H9 (cell line): Measurements from ENCODE around the gene MYADM. TPM values are rescaled to one million over a fixed set of nuclear protein-coding genes. Genes with fewer than 3 reads are reported as not detected.

Experiments used
- DNase-seq: peaks from one replicate; pipeline ENCODE4 v3.0.0-alpha.2; 2017
- H2AFZ ChIP-seq: one replicate; pipeline ENCODE4 v1.6.1; 2013; ENCODE audit warnings: mild to moderate bottlenecking, low read length, control low read depth, moderate library complexity
- H2AK5ac ChIP-seq: 2 replicates; pipeline ENCODE4 v1.6.1; 2013; ENCODE audit warnings: low read length, control low read depth, mixed read lengths; ENCODE audit not compliant: insufficient read length
- H2BK120ac ChIP-seq: one replicate; pipeline ENCODE4 v1.6.1; 2013; ENCODE audit warnings: low read depth, mild to moderate bottlenecking, low read length, control low read depth, inconsistent platforms; ENCODE audit not compliant: poor library complexity, severe bottlenecking
- H2BK12ac ChIP-seq: 2 replicates; pipeline ENCODE4 v1.6.1; 2013; ENCODE audit warnings: low read length, control low read depth, mixed read lengths, low read depth; ENCODE audit not compliant: insufficient read length
- H2BK15ac ChIP-seq: 2 replicates; pipeline ENCODE4 v1.6.1; 2013; ENCODE audit warnings: low read depth, low read length, control low read depth
- H2BK20ac ChIP-seq: one replicate; pipeline ENCODE4 v1.6.1; 2013; ENCODE audit warnings: low read depth, mild to moderate bottlenecking, low read length, control low read depth, inconsistent platforms; ENCODE audit not compliant: poor library complexity, severe bottlenecking
- H2BK5ac ChIP-seq: 2 replicates; pipeline ENCODE4 v1.6.1; 2013; ENCODE audit warnings: low read length, control low read depth, mixed read lengths; ENCODE audit not compliant: insufficient read length
- H3K14ac ChIP-seq: 2 replicates; pipeline ENCODE4 v1.6.1; 2013; ENCODE audit warnings: low read length, control low read depth; ENCODE audit not compliant: insufficient read depth
- H3K18ac ChIP-seq: 2 replicates; pipeline ENCODE4 v1.6.1; 2013; ENCODE audit warnings: low read depth, mild to moderate bottlenecking, mixed read lengths, low read length, control low read depth; ENCODE audit not compliant: insufficient read length
- H3K23ac ChIP-seq: 2 replicates; pipeline ENCODE4 v1.6.1; 2013; ENCODE audit warnings: low read length, control low read depth, mixed read lengths, low read depth; ENCODE audit not compliant: insufficient read length
- H3K23me2 ChIP-seq: 2 replicates; pipeline ENCODE4 v1.6.1; 2013; ENCODE audit warnings: low read depth, mild to moderate bottlenecking, mixed read lengths, low read length, control low read depth; ENCODE audit not compliant: insufficient read length, poor library complexity, severe bottlenecking
- H3K27ac ChIP-seq: 2 replicates; pipeline ENCODE4 v1.5.1; 2013; ENCODE audit warnings: low read length, control low read depth, mixed read lengths, low read depth; ENCODE audit not compliant: insufficient read length
- H3K27me3 ChIP-seq: 2 replicates; pipeline ENCODE4 v1.6.1; 2013; ENCODE audit warnings: low read length, control low read depth, inconsistent platforms; ENCODE audit not compliant: insufficient read depth
- H3K4ac ChIP-seq: 2 replicates; pipeline ENCODE4 v1.6.1; 2013; ENCODE audit warnings: low read depth, mild to moderate bottlenecking, control low read depth, inconsistent platforms, low read length, moderate library complexity
- H3K4me1 ChIP-seq: 2 replicates; pipeline ENCODE4 v1.6.1; 2013; ENCODE audit warnings: low read length, control low read depth, inconsistent platforms; ENCODE audit not compliant: insufficient read depth
- H3K4me2 ChIP-seq: 2 replicates; pipeline ENCODE4 v1.6.1; 2013; ENCODE audit warnings: low read length, control low read depth, mixed read lengths; ENCODE audit not compliant: insufficient read length, insufficient read depth
- H3K56ac ChIP-seq: 2 replicates; pipeline ENCODE4 v1.6.1; 2013; ENCODE audit warnings: low read depth, mild to moderate bottlenecking, mixed read lengths, low read length, control low read depth; ENCODE audit not compliant: insufficient read length
- H3K79me1 ChIP-seq: 2 replicates; pipeline ENCODE4 v1.6.1; 2013; ENCODE audit warnings: low read depth, mild to moderate bottlenecking, moderate library complexity, low read length, control low read depth, inconsistent platforms; ENCODE audit not compliant: insufficient read depth, poor library complexity, severe bottlenecking
- H3K79me2 ChIP-seq: 2 replicates; pipeline ENCODE4 v1.6.1; 2013; ENCODE audit warnings: low read length, control low read depth, inconsistent platforms; ENCODE audit not compliant: insufficient read depth
- H3K9ac ChIP-seq: 2 replicates; pipeline ENCODE4 v1.6.1; 2013; ENCODE audit warnings: low read length, control low read depth, mixed read lengths; ENCODE audit not compliant: insufficient read length; ENCODE audit errors: extremely low read depth
- H3K9me3 ChIP-seq: one replicate; pipeline ENCODE4 v1.6.1; 2013; ENCODE audit warnings: low read depth, low read length, inconsistent platforms; ENCODE audit not compliant: control insufficient read depth
- H3T11ph ChIP-seq: one replicate; pipeline ENCODE4 v1.6.1; 2013; ENCODE audit warnings: mild to moderate bottlenecking, low read length, control low read depth, inconsistent platforms
- H4K20me1 ChIP-seq: one replicate; pipeline ENCODE4 v1.6.1; 2013; ENCODE audit not compliant: control insufficient read depth, insufficient read length, insufficient read depth
- H4K5ac ChIP-seq: 2 replicates; pipeline ENCODE4 v1.6.1; 2013; ENCODE audit warnings: low read depth, mild to moderate bottlenecking, mixed read lengths, low read length, control low read depth; ENCODE audit not compliant: insufficient read length
- H4K8ac ChIP-seq: replicated peaks from 2 replicates; pipeline ENCODE4 v1.6.1; 2013; ENCODE audit warnings: low read length, control low read depth, mixed read lengths, low read depth; ENCODE audit not compliant: insufficient read length
- H4K91ac ChIP-seq: 2 replicates; pipeline ENCODE4 v1.6.1; 2013; ENCODE audit warnings: low read depth, mild to moderate bottlenecking, moderate library complexity, mixed read lengths, low read length, control low read depth; ENCODE audit not compliant: insufficient read length
- H3K27ac Mint-ChIP-seq, 3 experiments: 2 replicates in 2 of 3; 3 replicates in 1 of 3; pipeline ENCODE4 v1.8.0; 2020 to 2021; ENCODE audit warnings: mixed read lengths in 3 of 3, mild to moderate bottlenecking in 1 of 3, moderate library complexity in 1 of 3
- H3K27me3 Mint-ChIP-seq: 2 replicates; pipeline ENCODE4 v1.8.0; 2021; ENCODE audit warnings: low read depth, mild to moderate bottlenecking, moderate library complexity, mixed read lengths
- H3K36me3 Mint-ChIP-seq, 3 experiments: 2 replicates in 2 of 3; 3 replicates in 1 of 3; pipeline ENCODE4 v1.8.0; 2020 to 2021; ENCODE audit warnings: low read depth in 3 of 3, mixed read lengths in 3 of 3; ENCODE audit not compliant: insufficient read depth in 1 of 3
- H3K4me1 Mint-ChIP-seq, 2 experiments: 2 replicates each; pipeline ENCODE4 v1.8.0; 2020; ENCODE audit warnings: mixed read lengths in 2 of 2
- H3K4me3 Mint-ChIP-seq, 2 experiments: 2 replicates in 1 of 2; 3 replicates in 1 of 2; pipeline ENCODE4 v1.8.0; 2020 to 2021; ENCODE audit warnings: mild to moderate bottlenecking in 2 of 2, mixed read lengths in 2 of 2, moderate library complexity in 1 of 2
- H3K9me3 Mint-ChIP-seq, 2 experiments: 2 replicates in 1 of 2; 3 replicates in 1 of 2; pipeline ENCODE4 v1.8.0; 2020; ENCODE audit warnings: mild to moderate bottlenecking in 2 of 2, mixed read lengths in 2 of 2, moderate library complexity in 1 of 2
- WGBS: extraction: QIAGEN DNeasy Blood & Tissue Kit; methylation state at CpG from one replicate; pipeline ENCODE4 v1.1.7; 2013; ENCODE audit warnings: missing lambda C conversion rate, low lambda C conversion rate, mixed read lengths; ENCODE audit not compliant: insufficient read length; ENCODE audit errors: extremely low coverage; 5-methylcytosine and 5-hydroxymethylcytosine counted together
- total RNA-seq: library from RNA; stranded (reverse); gene quantifications from 2 replicates; pipeline ENCODE4 v1.2.1, GENCODE V29; 2021
- TF ChIP-seq, protein P1 (sequence below): fragments of 200-600 bp; sonication (generic); conservative IDR thresholded peaks from 3 replicates; pipeline ENCODE4 v1.8.0; 2021; ENCODE audit warnings: antibody characterized with exemption, mild to moderate bottlenecking

The MYADM gene
- total RNA-seq, 1 experiment from 2014 or later = 116 TPM

DNA sequence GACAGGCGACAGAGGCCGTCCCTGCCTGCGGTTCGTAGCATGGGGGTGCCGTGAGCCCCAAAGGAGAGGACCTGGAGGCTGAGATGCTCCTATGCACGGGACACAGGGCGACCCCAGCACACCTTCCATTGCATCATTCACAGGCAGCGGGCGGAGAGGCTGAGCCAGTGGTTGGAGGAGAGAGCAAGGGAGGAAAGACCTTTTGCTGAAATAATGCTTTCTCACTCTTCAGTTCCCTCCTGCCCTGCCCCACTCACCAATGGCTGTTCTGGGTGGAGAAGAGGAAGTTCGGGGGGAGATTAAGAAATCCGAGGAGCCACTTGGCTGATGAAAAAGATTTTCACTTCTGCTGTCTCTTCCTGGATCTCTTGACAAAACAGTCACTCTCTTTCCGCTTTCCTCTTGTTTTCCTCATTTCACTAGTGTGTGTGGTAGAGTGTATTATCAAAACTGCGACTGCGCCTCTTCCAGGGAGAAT, 43.5 kb upstream of the MYADM start, which contains the start of gene NLRP12:
Gene NLRP12, minus strand, starts transcription at position 181 of the 478 bp plus-strand sequence. Its CDS starts 140 bp downstream, at position 41.
- H2BK12ac ChIP-seq = peak within 1 kb of the TSS; percentile 85
- H2BK20ac ChIP-seq = no peak within 1 kb of the TSS
- Mint-ChIP-seq H3K27me3 (no peaks in the 10 kb centered on the region; the same call in 1 of the 2 replicates), H3K36me3 (peaks cover 0 to 3% (median 0%) of the 10 kb centered on the region in 3 experiments; a peak in 2 of 7 replicates), H3K9me3 (no peaks in the 10 kb centered on the region; a peak in 1 of 5 replicates), H3K4me3 (no peak within 1 kb of the TSS), H3K27ac (peak within 1 kb of the TSS; percentile 9 to 90 (median 64); a peak in 6 of 7 replicates), H3K4me1 (peaks cover 10 to 11% of the 10 kb centered on the region in 2 experiments)
- no peak within 1 kb of the TSS for H3K27ac ChIP-seq
- H2BK15ac ChIP-seq = no peak within 1 kb of the TSS
- no peak within 1 kb of the TSS for H3K4ac ChIP-seq
- H3K9me3 ChIP-seq = no peaks in the 10 kb centered on the region
- no peak within 1 kb of the TSS for H3T11ph ChIP-seq
- H3K56ac ChIP-seq = no peak within 1 kb of the TSS
- no peak within 1 kb of the TSS for H4K5ac ChIP-seq
- no peaks in the 10 kb centered on the region for H3K27me3 ChIP-seq
- H2BK5ac ChIP-seq = no peak within 1 kb of the TSS
- H3K14ac ChIP-seq = peak within 1 kb of the TSS; percentile 76; the same call in 1 of the 2 replicates
- H2BK120ac ChIP-seq = no peak within 1 kb of the TSS
- H4K8ac ChIP-seq = peak within 1 kb of the TSS; percentile 74
- no peaks in the 10 kb centered on the region for H4K20me1 ChIP-seq
- peak within 1 kb of the TSS; percentile 73 for H3K18ac ChIP-seq
- H3K4me2 ChIP-seq = no peak within 1 kb of the TSS
- no peak within 1 kb of the TSS for H3K23ac ChIP-seq
- H3K79me1 ChIP-seq = no peaks in the 10 kb centered on the region
- no peak within 1 kb of the TSS for H3K9ac ChIP-seq
- H3K23me2 ChIP-seq = no peaks in the 10 kb centered on the region
- no peaks in the 10 kb centered on the region for H3K79me2 ChIP-seq
- no peaks in the 10 kb centered on the region for H3K4me1 ChIP-seq
- WGBS = no CpG with 5 or more reads among the region's 14 CpGs
- H2AFZ ChIP-seq = no peak within 1 kb of the TSS
- TF ChIP-seq, protein P1, sequence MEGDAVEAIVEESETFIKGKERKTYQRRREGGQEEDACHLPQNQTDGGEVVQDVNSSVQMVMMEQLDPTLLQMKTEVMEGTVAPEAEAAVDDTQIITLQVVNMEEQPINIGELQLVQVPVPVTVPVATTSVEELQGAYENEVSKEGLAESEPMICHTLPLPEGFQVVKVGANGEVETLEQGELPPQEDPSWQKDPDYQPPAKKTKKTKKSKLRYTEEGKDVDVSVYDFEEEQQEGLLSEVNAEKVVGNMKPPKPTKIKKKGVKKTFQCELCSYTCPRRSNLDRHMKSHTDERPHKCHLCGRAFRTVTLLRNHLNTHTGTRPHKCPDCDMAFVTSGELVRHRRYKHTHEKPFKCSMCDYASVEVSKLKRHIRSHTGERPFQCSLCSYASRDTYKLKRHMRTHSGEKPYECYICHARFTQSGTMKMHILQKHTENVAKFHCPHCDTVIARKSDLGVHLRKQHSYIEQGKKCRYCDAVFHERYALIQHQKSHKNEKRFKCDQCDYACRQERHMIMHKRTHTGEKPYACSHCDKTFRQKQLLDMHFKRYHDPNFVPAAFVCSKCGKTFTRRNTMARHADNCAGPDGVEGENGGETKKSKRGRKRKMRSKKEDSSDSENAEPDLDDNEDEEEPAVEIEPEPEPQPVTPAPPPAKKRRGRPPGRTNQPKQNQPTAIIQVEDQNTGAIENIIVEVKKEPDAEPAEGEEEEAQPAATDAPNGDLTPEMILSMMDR = no peak
- H2AK5ac ChIP-seq = no peak within 1 kb of the TSS
- no peak within 1 kb of the TSS for H4K91ac ChIP-seq
- DNase-seq = no peak
